Measurements from ENCODE around the gene TUT4.
A peak's percentile ranks its signal among the peaks of the same experiment; 100 is the strongest.

TUT4 gene

GRCh38 chr1:52532731-52533327 lies 20.1 kb downstream of the TUT4 start:
- Mint-ChIP-seq H3K36me3 (ENCODE audit: low read depth) (peaks cover 24% of the 10 kb centered on the region), H3K4me3 (no peak overlapping the region)

GRCh38 chr1:52532247-52532646 lies 20.6 kb downstream of the TUT4 start:
- H3K27ac Mint-ChIP-seq = no peak overlapping the region
- peaks cover 15% of the 10 kb centered on the region for H3K4me1 Mint-ChIP-seq (ENCODE audit: low read depth)
- H3K9me3 Mint-ChIP-seq = peaks cover 15% of the 10 kb centered on the region
- peaks cover 23% of the 10 kb centered on the region for H3K36me3 Mint-ChIP-seq (ENCODE audit: low read depth)
- H3K4me3 Mint-ChIP-seq = no peak overlapping the region
- H3K27me3 Mint-ChIP-seq (ENCODE audit: low read depth) = no peaks in the 10 kb centered on the region

More at GRCh38 chr1:52532731-52533327, 20.1 kb downstream of the TUT4 start:
- Mint-ChIP-seq H3K4me1 (ENCODE audit: low read depth) (peaks cover 15% of the 10 kb centered on the region), H3K9me3 (peaks cover 15% of the 10 kb centered on the region), H3K27me3 (ENCODE audit: low read depth) (no peaks in the 10 kb centered on the region), H3K27ac (no peak overlapping the region)

- no peak overlapping the region for H3K27ac Mint-ChIP-seq
- peaks cover 15% of the 10 kb centered on the region for H3K9me3 Mint-ChIP-seq
- no peaks in the 10 kb centered on the region for H3K27me3 Mint-ChIP-seq (ENCODE audit: low read depth)
- H3K4me3 Mint-ChIP-seq = no peak overlapping the region
- H3K36me3 Mint-ChIP-seq (ENCODE audit: low read depth) = peaks cover 25% of the 10 kb centered on the region
- H3K4me1 Mint-ChIP-seq (ENCODE audit: low read depth) = peaks cover 15% of the 10 kb centered on the region
Observed at GRCh38 chr1:52531249-52531872, 21.5 kb downstream of the TUT4 start.

- peaks cover 21% of the 10 kb centered on the region for H3K36me3 Mint-ChIP-seq (ENCODE audit: low read depth)
- H3K4me3 Mint-ChIP-seq = no peak overlapping the region
- peaks cover 15% of the 10 kb centered on the region for H3K4me1 Mint-ChIP-seq (ENCODE audit: low read depth)
- no peaks in the 10 kb centered on the region for H3K27me3 Mint-ChIP-seq (ENCODE audit: low read depth)
- H3K27ac Mint-ChIP-seq = no peak overlapping the region
- H3K9me3 Mint-ChIP-seq = peaks cover 8% of the 10 kb centered on the region
Observed at GRCh38 chr1:52530563-52531144, 22.2 kb downstream of the TUT4 start.

- Mint-ChIP-seq H3K27me3 (ENCODE audit: low read depth) (no peaks in the 10 kb centered on the region), H3K9me3 (no peaks in the 10 kb centered on the region), H3K4me1 (ENCODE audit: low read depth) (peaks cover 16% of the 10 kb centered on the region), H3K4me3 (no peak overlapping the region), H3K36me3 (ENCODE audit: low read depth) (peaks cover 26% of the 10 kb centered on the region), H3K27ac (no peak overlapping the region)
Observed at GRCh38 chr1:52523376-52523775, 29.5 kb downstream of the TUT4 start.

- H3K4me3 Mint-ChIP-seq = no peak overlapping the region
- H3K27ac Mint-ChIP-seq = peak overlapping the region; percentile 23
- H3K9me3 Mint-ChIP-seq = no peaks in the 10 kb centered on the region
- H3K27me3 Mint-ChIP-seq (ENCODE audit: low read depth) = no peaks in the 10 kb centered on the region
- H3K36me3 Mint-ChIP-seq (ENCODE audit: low read depth) = peaks cover 21% of the 10 kb centered on the region
- H3K4me1 Mint-ChIP-seq (ENCODE audit: low read depth) = peaks cover 16% of the 10 kb centered on the region
Observed at GRCh38 chr1:52520148-52520547, 32.7 kb downstream of the TUT4 start.

- peaks cover 12% of the 10 kb centered on the region for H3K4me1 Mint-ChIP-seq (ENCODE audit: low read depth)
- H3K27me3 Mint-ChIP-seq (ENCODE audit: low read depth) = no peaks in the 10 kb centered on the region
- H3K9me3 Mint-ChIP-seq = no peaks in the 10 kb centered on the region
- H3K36me3 Mint-ChIP-seq (ENCODE audit: low read depth) = peaks cover 19% of the 10 kb centered on the region
- H3K27ac Mint-ChIP-seq = no peak overlapping the region
- H3K4me3 Mint-ChIP-seq = no peak overlapping the region
Observed at GRCh38 chr1:52518962-52519361, 33.9 kb downstream of the TUT4 start.

- Mint-ChIP-seq H3K27me3 (ENCODE audit: low read depth) (no peaks in the 10 kb centered on the region), H3K4me1 (ENCODE audit: low read depth) (peaks cover 3% of the 10 kb centered on the region), H3K36me3 (ENCODE audit: low read depth) (peaks cover 23% of the 10 kb centered on the region), H3K4me3 (no peak overlapping the region), H3K9me3 (no peaks in the 10 kb centered on the region), H3K27ac (no peak overlapping the region)
Observed at GRCh38 chr1:52511851-52512615, 40.9 kb downstream of the TUT4 start.

- Mint-ChIP-seq H3K4me1 (ENCODE audit: low read depth) (peaks cover 3% of the 10 kb centered on the region), H3K36me3 (ENCODE audit: low read depth) (peaks cover 27% of the 10 kb centered on the region), H3K27ac (no peak overlapping the region), H3K27me3 (ENCODE audit: low read depth) (no peaks in the 10 kb centered on the region), H3K9me3 (no peaks in the 10 kb centered on the region), H3K4me3 (no peak overlapping the region)
Observed at GRCh38 chr1:52511439-52511838, 41.5 kb downstream of the TUT4 start.

GRCh38 chr1:52506920-52507546 lies 45.9 kb downstream of the TUT4 start:
- no peak overlapping the region for H3K4me3 Mint-ChIP-seq
- peaks cover 29% of the 10 kb centered on the region for H3K36me3 Mint-ChIP-seq (ENCODE audit: low read depth)
- no peaks in the 10 kb centered on the region for H3K27me3 Mint-ChIP-seq (ENCODE audit: low read depth)
- H3K4me1 Mint-ChIP-seq (ENCODE audit: low read depth) = peaks cover 3% of the 10 kb centered on the region
- H3K27ac Mint-ChIP-seq = no peak overlapping the region
- no peaks in the 10 kb centered on the region for H3K9me3 Mint-ChIP-seq

GRCh38 chr1:52506349-52506748 lies 46.5 kb downstream of the TUT4 start:
- no peak overlapping the region for H3K27ac Mint-ChIP-seq
- no peaks in the 10 kb centered on the region for H3K4me1 Mint-ChIP-seq (ENCODE audit: low read depth)
- H3K9me3 Mint-ChIP-seq = no peaks in the 10 kb centered on the region
- H3K27me3 Mint-ChIP-seq (ENCODE audit: low read depth) = no peaks in the 10 kb centered on the region
- peaks cover 27% of the 10 kb centered on the region for H3K36me3 Mint-ChIP-seq (ENCODE audit: low read depth)
- no peak overlapping the region for H3K4me3 Mint-ChIP-seq

- Mint-ChIP-seq H3K4me3 (no peak overlapping the region), H3K27me3 (ENCODE audit: low read depth) (no peaks in the 10 kb centered on the region), H3K4me1 (ENCODE audit: low read depth) (no peaks in the 10 kb centered on the region), H3K27ac (no peak overlapping the region), H3K9me3 (no peaks in the 10 kb centered on the region), H3K36me3 (ENCODE audit: low read depth) (peaks cover 24% of the 10 kb centered on the region)
Observed at GRCh38 chr1:52504720-52505119, 48.2 kb downstream of the TUT4 start.

- Mint-ChIP-seq H3K27me3 (ENCODE audit: low read depth) (no peaks in the 10 kb centered on the region), H3K36me3 (ENCODE audit: low read depth) (peaks cover 21% of the 10 kb centered on the region), H3K4me3 (no peak overlapping the region), H3K27ac (no peak overlapping the region), H3K9me3 (no peaks in the 10 kb centered on the region), H3K4me1 (ENCODE audit: low read depth) (no peaks in the 10 kb centered on the region)
Observed at GRCh38 chr1:52503706-52504105, 49.2 kb downstream of the TUT4 start.

GRCh38 chr1:52502789-52503188 lies 50.1 kb downstream of the TUT4 start:
- no peak overlapping the region for H3K27ac Mint-ChIP-seq
- H3K36me3 Mint-ChIP-seq (ENCODE audit: low read depth) = peaks cover 18% of the 10 kb centered on the region
- H3K4me1 Mint-ChIP-seq (ENCODE audit: low read depth) = no peaks in the 10 kb centered on the region
- no peaks in the 10 kb centered on the region for H3K27me3 Mint-ChIP-seq (ENCODE audit: low read depth)
- H3K9me3 Mint-ChIP-seq = no peaks in the 10 kb centered on the region
- H3K4me3 Mint-ChIP-seq = no peak overlapping the region
